Endodermal cell (in vitro differentiated cells): ENCODE results near the gene HSPB2. TPM values are rescaled to one million over a fixed set of nuclear protein-coding genes. Genes with fewer than 3 reads are reported as not detected.

Experiments used
- DNase-seq: peaks from one replicate; pipeline ENCODE4 v3.0.0-alpha.2; 2017
- H3K27ac ChIP-seq: 2 replicates; pipeline ENCODE4 v1.5.1; 2013; ENCODE audit warnings: mild to moderate bottlenecking, low read depth, low read length, moderate library complexity
- H3K27me3 ChIP-seq: 2 replicates; pipeline ENCODE4 v1.6.1; 2013; ENCODE audit warnings: mild to moderate bottlenecking, low read length, moderate library complexity; ENCODE audit not compliant: insufficient read depth, control insufficient read depth, poor library complexity, severe bottlenecking
- H3K36me3 ChIP-seq: 2 replicates; pipeline ENCODE4 v1.7.0; 2013; ENCODE audit warnings: mild to moderate bottlenecking, low read length, moderate library complexity; ENCODE audit not compliant: control insufficient read depth, insufficient read depth
- H3K4me1 ChIP-seq: one replicate; pipeline ENCODE4 v1.7.0; 2013; ENCODE audit warnings: low read length; ENCODE audit not compliant: control insufficient read depth, insufficient read depth
- H3K4me3 ChIP-seq: 2 replicates; pipeline ENCODE4 v1.5.1; 2013; ENCODE audit warnings: mild to moderate bottlenecking, low read length, moderate library complexity
- H3K9ac ChIP-seq: 2 replicates; pipeline ENCODE4 v1.6.1; 2013; ENCODE audit warnings: mild to moderate bottlenecking, low read length, moderate library complexity; ENCODE audit not compliant: poor library complexity, severe bottlenecking; ENCODE audit errors: extremely low read depth
- H3K9me3 ChIP-seq: 2 replicates; pipeline ENCODE4 v1.6.1; 2013; ENCODE audit warnings: mild to moderate bottlenecking, low read length, moderate library complexity; ENCODE audit not compliant: control insufficient read depth
- H3K27ac Mint-ChIP-seq: 2 replicates; pipeline ENCODE4 v1.8.0; 2020; ENCODE audit warnings: mixed read lengths
- H3K27me3 Mint-ChIP-seq: 2 replicates; pipeline ENCODE4 v1.8.0; 2021; ENCODE audit warnings: mild to moderate bottlenecking, mixed read lengths; ENCODE audit not compliant: insufficient read depth
- H3K36me3 Mint-ChIP-seq: 2 replicates; pipeline ENCODE4 v1.8.0; 2020; ENCODE audit warnings: low read depth, mixed read lengths
- H3K4me1 Mint-ChIP-seq: 2 replicates; pipeline ENCODE4 v1.8.0; 2020; ENCODE audit warnings: mixed read lengths
- H3K4me3 Mint-ChIP-seq: 2 replicates; pipeline ENCODE4 v1.8.0; 2020; ENCODE audit warnings: mild to moderate bottlenecking, moderate library complexity, mixed read lengths
- H3K9me3 Mint-ChIP-seq: 2 replicates; pipeline ENCODE4 v1.8.0; 2020; ENCODE audit warnings: mild to moderate bottlenecking, mixed read lengths
- WGBS, 2 experiments: methylation state at CpG; one replicate each; pipeline versions ENCODE4 v1.1.5 to v1.1.7; 2013; ENCODE audit warnings: missing lambda C conversion rate in 2 of 2, mixed read lengths in 1 of 2; ENCODE audit not compliant: insufficient coverage in 1 of 2, insufficient read length in 1 of 2; 5-methylcytosine and 5-hydroxymethylcytosine counted together
- total RNA-seq, 2 donors: library from RNA; stranded (reverse); fragmentation: NEBNext Ultra II Directional in 1 of 2; extraction: Animal tissue kit (Norgen Biotek cat#: 25700) in 1 of 2; gene quantifications; 2 replicates in 1 of 2; 3 replicates in 1 of 2; pipeline ENCODE4 v1.2.1, GENCODE V29; 2021
- TF ChIP-seq, protein P1 (sequence below): fragments of 200-600 bp; sonication (generic); conservative IDR thresholded peaks from 2 replicates; pipeline ENCODE4 v1.5.0; 2021; ENCODE audit warnings: antibody characterized with exemption, mild to moderate bottlenecking

The HSPB2 gene
- total RNA-seq, 2 donors from 2014 or later, result 0.20 to 0.33 TPM

DNA sequence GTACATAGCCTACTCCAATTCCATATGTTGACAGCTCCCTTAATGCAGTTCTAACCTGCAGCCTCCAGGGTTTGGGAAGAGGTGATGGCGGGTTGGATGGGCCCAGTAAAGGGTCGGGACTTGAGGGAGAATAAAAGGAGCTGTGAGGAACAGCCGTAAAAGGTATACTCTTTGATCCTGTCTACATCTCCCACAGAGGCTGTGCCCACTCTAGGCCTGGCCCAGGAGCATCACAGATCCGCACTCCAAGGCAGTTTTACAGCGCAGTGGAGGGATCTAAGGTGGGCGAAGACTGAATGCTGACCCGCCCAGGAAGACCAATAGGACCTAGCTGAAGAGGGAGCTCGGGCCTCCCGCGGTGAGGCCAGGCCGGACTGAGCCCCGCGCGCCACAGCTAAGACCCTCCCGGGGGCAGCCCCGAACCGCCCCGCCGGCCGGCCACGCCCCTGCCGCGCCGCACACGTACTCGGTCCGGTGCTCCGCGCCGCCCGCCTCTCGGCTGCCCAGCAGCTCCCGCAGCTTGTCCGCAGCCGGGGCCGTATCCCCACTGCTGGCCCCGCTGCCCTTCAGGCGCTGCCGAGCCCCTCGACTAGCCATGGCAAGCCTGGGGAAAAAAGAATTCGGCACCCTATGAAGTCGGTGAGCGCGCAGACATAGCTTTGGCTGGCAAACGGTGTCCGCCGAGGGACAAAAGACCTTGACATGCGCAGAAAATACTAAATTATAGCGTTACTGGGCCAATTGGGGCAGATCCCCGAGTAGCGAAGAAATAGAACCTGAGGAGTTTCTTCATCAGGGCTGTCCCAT lies 41.4 kb upstream of the HSPB2 start, which contains the start of gene ALG9:
Gene ALG9 (minus strand): TSS at position 696 of the 807 bp plus-strand sequence. CDS start 99 bp downstream, at position 597.
- Histone ChIP-seq H3K4me1 (no peaks in the 10 kb centered on the region), H3K36me3 (peaks cover 12% of the 10 kb centered on the region), H3K4me3 (peak within 1 kb of the TSS; percentile 95), H3K27ac (peak within 1 kb of the TSS; percentile 34), H3K27me3 (no peaks in the 10 kb centered on the region), H3K9ac (peak within 1 kb of the TSS; percentile 48), H3K9me3 (no peaks in the 10 kb centered on the region)
- WGBS, 2 experiments, result 0 to 1% methylated on average over 15 to 51 of the region's 51 CpGs
- H3K9me3 Mint-ChIP-seq, result no peaks in the 10 kb centered on the region
- peak within 1 kb of the TSS; percentile 87 for H3K4me3 Mint-ChIP-seq
- peak; percentile 93 for DNase-seq
- H3K4me1 Mint-ChIP-seq, result peaks cover 9% of the 10 kb centered on the region
- no peaks in the 10 kb centered on the region for H3K27me3 Mint-ChIP-seq
- H3K27ac Mint-ChIP-seq, result peak within 1 kb of the TSS; percentile 92
- TF ChIP-seq, protein P1, sequence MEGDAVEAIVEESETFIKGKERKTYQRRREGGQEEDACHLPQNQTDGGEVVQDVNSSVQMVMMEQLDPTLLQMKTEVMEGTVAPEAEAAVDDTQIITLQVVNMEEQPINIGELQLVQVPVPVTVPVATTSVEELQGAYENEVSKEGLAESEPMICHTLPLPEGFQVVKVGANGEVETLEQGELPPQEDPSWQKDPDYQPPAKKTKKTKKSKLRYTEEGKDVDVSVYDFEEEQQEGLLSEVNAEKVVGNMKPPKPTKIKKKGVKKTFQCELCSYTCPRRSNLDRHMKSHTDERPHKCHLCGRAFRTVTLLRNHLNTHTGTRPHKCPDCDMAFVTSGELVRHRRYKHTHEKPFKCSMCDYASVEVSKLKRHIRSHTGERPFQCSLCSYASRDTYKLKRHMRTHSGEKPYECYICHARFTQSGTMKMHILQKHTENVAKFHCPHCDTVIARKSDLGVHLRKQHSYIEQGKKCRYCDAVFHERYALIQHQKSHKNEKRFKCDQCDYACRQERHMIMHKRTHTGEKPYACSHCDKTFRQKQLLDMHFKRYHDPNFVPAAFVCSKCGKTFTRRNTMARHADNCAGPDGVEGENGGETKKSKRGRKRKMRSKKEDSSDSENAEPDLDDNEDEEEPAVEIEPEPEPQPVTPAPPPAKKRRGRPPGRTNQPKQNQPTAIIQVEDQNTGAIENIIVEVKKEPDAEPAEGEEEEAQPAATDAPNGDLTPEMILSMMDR, result peak; percentile 69
- H3K36me3 Mint-ChIP-seq, result peaks cover 23% of the 10 kb centered on the region

DNA sequence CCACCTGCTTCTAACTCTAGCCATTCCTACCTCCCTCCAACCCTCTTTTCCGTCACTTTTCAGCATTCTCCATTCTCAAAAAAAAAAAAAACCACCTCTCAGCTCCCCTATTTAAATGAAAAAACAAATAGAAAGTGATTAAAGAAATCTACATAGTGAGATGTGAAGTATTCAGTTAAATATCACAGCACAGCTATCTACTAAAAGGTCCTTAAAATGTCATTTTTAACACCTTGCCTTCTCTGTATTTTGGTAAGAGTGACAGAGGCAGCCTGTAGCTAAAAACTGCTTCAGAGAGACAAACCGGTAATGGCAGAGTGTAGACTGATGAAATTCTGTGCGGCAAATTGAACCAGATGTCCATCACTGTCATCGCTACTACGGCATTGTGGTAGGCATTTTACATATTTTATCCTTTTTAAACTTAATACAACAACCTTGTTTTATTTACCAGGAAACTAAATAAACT lies 40.8 kb upstream of the HSPB2 start:
- no peaks in the 10 kb centered on the region for H3K9me3 ChIP-seq
- TF ChIP-seq, protein P1, result no peak
- Mint-ChIP-seq H3K27me3 (no peaks in the 10 kb centered on the region), H3K4me3 (peak overlapping the region; percentile 87), H3K27ac (peak overlapping the region; percentile 73), H3K9me3 (no peaks in the 10 kb centered on the region), H3K4me1 (peaks cover 9% of the 10 kb centered on the region), H3K36me3 (peaks cover 17% of the 10 kb centered on the region)
- H3K4me1 ChIP-seq, result no peaks in the 10 kb centered on the region
- no peak overlapping the region for H3K27ac ChIP-seq
- peak overlapping the region; percentile 95 for H3K4me3 ChIP-seq
- H3K36me3 ChIP-seq, result peaks cover 7% of the 10 kb centered on the region
- 77 to 95% methylated on average over 2 to 5 of the region's 5 CpGs for WGBS, 2 experiments
- DNase-seq, result no peak
- peak overlapping the region; percentile 48 for H3K9ac ChIP-seq
- no peaks in the 10 kb centered on the region for H3K27me3 ChIP-seq

DNA sequence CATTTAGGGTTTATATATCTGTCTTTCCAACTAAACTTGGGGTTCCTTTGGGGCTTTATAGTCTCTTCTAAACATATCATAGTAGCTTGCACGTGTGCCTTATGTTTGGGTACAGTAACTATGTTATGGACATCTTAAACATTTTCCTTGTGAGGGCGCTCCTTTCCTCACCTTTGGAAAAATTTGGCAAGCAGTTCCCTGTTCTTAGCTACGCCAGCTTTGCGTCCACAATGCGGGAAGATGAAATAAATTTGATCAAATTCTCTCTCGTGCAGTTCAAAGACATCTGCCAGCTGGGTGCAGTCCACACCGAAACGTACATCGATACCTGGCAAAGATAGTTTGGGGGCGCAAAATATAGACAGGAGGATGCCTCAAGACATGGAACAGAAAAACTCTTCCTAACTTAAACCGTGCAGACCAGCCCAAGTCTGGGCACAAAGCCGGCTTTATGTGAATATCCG lies 34.1 kb upstream of the HSPB2 start:
- peak overlapping the region; percentile 90 for H3K27ac Mint-ChIP-seq
- Histone ChIP-seq H3K36me3 (no peaks in the 10 kb centered on the region), H3K4me3 (peak overlapping the region; percentile 96), H3K27me3 (no peaks in the 10 kb centered on the region), H3K27ac (peak overlapping the region; percentile 97), H3K4me1 (peaks cover 2% of the 10 kb centered on the region), H3K9me3 (no peaks in the 10 kb centered on the region), H3K9ac (peak overlapping the region; percentile 73)
- TF ChIP-seq, protein P1, result no peak
- WGBS, 2 experiments, result 3% methylated on average over 10 to 13 of the region's 13 CpGs
- DNase-seq, result no peak
- H3K9me3 Mint-ChIP-seq, result no peaks in the 10 kb centered on the region
- peak overlapping the region; percentile 74 for H3K4me3 Mint-ChIP-seq
- H3K4me1 Mint-ChIP-seq, result peaks cover 12% of the 10 kb centered on the region
- no peaks in the 10 kb centered on the region for H3K36me3 Mint-ChIP-seq
- peaks cover 4% of the 10 kb centered on the region for H3K27me3 Mint-ChIP-seq
